Anterior cingulate cortex (tissue), 58 donors: ENCODE data around the gene CD244.
"Not testable (repeated sequence)": the region's sequence is repeated elsewhere in the genome, so short reads cannot be mapped to it uniquely, and the experiment has no call there.

Experiments
- DNase-seq, 58 donors: peaks; one replicate each; lab custom pipeline; 2025; lab: John Stamatoyannopoulos, UW

CD244 gene

DNA sequence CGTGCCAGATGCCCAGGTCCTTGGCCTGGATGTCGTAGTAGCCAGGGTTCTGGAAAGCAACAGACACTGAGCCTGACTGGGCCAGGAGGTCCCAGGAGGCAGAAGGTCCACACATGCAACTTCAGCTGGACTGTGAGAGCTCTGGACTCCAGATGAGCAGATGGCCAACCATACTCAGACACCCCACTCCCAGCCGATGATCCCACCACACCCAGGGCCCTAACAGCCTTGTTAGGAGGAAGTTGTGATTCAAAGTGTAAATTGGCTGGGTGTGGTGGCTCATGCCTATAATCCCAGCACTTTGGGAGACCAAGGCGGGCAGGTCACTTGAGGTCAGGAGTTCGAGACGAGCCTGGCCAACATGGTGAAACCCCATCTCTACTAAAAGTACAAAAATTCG, 18.6 kb upstream of the CD244 start:
- not testable (repeated sequence) for DNase-seq

DNA sequence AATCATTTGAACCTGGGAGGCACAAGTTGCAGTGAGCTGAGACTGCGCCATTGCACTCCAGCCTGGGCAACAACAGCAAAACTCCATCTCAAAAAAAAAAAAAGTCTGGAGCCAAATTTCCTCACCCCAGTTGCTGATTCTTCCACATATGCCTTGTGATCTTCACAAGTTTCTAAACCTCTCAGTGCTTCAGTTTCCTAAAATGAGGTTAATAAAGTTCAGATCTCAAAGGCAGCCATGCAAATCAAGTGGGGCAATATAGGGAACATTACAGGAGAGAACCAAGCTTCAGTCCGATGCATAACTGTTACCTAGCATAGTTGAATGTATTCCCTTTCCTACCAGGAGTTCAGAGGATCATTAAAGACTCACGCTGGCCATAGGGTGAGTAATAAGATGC, 17.5 kb upstream of the CD244 start:
- DNase-seq = no peak

DNA sequence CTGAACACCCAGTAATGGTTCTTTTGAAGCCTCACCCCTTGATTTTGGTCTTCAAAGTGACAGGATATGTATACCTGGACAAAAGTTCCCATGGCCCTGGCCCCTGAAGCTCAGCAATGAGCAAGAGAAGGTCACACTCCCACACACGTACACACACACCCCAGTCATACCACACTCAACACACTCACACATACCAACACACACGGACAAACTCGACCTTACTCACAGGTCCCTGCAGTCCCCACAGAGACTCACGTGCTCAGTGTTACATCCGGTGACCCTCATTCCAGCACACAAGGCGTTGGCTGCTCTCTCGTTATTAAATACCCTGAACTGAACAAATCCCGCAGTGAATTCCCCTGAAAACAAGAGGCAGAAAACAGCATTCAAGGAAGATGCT, 16.4 kb upstream of the CD244 start:
- DNase-seq = no peak

DNA sequence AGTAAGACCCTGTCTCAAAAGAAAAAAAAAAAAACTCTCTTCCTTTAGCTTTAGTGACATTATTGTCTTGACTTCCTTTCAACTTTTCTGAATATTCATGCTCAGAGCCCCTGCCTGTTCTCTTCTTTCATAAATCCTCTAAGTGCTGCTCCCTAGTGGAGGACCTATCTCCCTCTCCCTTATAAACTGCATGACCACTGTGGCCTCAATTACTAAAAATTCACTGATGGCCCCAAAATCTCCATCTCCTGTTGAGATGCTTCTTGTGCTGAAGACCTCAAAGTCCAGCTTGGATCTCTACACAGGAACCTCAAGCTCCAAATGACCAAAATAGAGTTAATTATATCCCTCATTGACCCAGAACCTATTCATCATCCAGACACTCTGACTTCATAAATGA, 14.5 kb upstream of the CD244 start:
- DNase-seq = no peak

DNA sequence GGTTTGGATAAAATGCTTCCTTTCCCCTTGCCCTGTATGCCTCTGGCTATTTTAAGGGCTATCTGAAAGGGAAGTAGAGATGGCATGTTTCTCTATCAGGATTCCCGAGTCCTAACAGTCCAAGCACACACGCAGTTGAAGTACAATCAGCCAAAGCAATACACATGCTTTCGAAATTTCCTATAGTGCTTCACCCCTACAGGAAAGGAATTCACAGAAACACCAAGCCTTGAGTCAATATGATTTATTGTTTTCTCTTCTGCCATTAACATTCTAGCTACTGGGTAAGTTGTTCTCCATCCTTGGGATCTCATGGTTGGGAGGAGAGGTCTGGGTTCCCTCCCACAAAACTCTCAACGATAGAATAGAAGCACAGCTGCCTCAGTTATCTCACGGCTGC, 13.6 kb upstream of the CD244 start:
- no peak for DNase-seq

DNA sequence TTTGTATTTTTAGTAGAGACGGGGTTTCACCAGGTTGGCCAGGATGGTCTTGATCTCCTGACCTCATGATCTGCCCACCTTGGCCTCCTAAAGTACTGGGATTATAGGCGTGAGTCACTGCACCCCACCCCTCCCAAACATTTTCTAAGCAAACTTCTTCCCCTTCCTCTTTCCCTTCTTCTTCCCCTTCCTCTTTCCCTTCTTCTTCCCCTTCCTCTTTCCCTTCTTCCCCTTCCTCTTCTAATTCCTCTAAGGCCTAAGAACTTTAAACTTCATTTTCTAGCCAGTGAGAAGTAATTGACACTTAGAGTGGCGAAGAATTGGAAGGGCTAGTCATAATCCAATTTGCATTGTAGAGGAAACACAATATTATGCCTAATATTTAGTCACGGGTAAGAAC, 12.9 kb upstream of the CD244 start:
- DNase-seq = not testable (repeated sequence)

DNA sequence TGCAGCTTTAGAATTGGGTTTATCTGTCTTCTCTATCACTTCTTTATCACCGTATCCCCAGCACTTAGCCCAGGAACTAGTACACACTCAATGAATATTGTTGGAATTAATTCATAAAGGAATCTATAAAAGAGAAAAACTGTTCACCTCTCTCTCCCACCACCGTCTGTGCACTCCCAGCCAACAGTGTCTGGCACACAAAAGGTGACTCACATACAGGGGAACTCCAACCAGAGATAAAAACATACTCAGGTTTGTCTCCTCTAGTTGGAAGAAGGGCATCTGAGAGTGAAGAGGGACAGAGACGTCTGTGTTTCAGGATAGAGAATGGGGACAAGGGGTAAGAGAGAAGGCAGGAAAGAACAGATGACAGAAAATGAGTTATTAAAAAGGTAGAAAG, 12.2 kb upstream of the CD244 start:
- no peak for DNase-seq

DNA sequence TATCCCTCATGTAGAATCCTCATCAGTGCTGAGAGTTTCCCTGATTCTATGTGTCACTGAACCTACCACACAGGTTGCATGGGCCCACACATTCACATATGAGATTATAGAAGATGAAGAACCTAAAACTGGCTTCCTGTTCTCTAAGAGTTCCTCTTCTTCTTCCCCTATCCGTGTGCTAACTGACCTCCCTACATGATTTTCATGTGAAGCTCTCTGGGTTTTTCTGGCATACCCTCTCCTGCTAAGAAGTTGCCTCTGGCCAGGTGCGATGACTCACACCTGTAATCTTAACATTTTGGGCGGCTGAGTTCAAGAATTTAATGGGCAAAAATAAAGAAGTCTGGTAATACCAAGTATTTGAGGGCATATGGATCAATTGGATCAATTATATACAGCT, 5.5 kb upstream of the CD244 start:
- no peak for DNase-seq

DNA sequence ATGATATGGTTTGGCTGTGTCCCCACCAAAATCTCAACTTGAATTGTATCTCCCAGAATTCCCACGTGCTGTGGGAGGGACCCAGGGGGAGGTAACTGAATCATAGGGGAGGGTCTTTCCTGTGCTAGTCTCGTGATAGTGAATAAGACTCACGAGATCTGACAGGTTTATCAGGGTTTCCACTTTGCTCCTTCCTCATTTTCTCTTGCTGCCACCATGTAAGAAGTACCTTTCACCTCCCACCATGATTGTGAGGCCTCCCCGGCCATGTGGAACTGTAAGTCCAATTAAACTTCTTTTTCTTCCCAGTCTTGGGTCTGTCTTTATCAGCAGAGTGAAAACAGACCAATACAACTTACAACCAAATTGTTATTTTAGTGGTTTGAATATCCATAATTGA, 5.0 kb upstream of the CD244 start:
- DNase-seq = not testable (repeated sequence)

DNA sequence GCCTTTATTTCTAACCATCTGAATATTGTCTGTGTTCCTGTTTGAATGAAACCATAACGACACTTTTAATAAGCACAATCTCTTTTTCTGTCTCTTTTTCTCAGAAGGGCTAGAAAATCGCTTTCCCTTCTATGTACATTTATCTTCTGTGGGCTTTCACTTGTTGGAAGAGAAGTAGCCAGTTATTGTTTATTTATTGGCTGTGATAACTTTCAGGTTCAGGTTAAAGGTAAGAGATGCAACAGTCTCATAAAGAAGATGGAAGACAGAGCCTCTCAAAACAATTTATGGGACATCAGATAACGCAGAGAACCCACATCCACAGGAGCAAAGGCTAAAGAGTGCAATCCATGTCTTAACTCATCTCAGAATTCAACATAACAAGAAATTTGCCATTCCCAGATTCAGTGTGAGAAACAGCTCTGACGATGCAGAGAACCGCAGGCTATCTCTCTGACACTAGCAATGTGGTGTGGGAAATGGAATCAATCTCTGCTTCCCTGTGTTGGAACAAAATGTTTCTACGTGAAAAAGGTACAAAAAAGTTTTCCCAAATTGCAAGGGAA, 4.1 kb upstream of the CD244 start:
- no peak for DNase-seq

DNA sequence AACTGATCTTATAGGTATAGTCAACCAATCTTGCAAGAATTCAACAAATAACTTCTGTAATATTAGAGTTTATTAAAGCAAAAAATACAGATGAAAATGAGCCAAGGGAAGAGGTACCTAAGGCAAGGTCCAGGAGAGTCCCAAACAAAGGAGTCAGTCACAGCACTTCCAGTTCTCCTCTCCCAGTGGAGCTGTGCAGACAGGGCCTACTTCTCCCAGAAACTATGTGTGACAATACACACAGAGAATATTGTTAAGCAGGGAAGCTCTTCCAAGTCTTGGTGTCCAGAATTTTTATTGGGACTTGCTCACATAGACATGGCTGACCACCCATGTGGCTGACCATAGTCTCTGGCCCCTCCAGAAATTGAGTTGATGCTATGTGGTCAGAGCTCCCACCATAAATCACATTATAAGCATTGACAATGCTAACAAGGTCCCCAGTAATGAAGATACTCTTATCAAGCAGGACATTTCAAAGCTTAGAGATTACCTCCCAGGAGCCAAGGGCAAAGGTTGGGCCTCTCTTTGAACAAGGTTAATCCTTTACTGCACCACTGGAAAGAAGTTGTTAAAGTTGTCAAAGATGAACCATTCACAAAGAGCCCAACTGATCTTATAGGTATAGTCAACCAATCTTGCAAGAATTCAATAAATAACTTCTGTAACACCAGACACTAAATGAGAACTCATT, 3.5 kb upstream of the CD244 start:
- DNase-seq = no peak

DNA sequence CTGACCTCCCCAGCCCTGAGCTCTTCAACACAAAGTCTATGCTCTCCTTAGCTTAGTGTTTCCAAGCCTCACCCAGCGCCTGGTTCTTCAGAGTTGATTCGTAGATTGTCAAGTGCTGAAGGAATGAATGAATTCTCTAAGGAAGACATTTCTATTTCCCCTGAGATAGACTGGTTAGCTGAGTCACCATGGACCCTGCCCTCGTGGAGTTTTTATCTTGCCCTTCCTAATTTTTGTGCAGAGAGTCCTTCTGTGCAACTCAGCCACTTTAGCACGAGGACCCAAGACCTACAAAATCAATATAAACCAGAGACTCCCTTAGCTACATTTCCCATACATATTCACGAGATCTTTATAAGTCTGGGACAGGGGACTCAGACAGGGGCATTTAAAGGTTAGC, 2.6 kb upstream of the CD244 start:
- DNase-seq = no peak

DNA sequence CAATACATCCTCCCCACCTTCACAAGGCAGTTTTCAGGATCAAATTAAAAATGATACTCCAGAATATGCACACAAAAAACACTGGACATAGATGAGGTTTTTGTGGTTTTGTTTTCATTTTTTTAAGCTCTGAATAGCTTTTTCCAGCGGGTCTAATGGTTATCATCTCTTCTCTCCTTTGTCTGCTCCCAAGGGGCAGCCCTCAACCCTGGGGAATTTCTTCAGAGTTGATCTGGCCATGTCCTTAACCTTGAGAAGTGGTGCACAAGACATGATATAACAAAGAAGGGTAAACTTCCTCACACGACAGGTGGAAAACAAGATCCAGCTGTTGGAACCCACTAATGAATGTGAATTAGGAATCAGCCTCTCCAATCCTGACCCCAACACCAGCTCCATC, 1.5 kb upstream of the CD244 start:
- DNase-seq = no peak

DNA sequence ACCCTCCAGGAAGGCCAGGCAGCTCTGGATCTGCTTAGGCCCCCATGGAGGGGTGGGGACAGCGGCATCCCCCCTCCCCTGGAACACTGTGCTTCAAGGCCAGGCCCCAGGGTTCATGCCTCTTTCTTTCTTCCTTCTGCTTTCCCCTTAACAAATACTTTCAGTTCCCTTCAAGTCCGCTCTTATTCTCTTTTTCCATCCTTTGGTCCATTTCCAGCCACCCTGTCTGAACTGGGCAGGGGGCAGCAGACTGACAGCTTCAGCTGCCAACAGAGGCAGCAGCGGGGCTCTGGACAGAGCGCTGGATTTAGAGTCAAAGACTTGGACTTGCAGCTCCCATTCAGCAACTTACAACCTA, 1.1 kb upstream of the CD244 start:
- DNase-seq = peak in 6 of 58 donors; percentile 2 to 17 (median 4)

DNA sequence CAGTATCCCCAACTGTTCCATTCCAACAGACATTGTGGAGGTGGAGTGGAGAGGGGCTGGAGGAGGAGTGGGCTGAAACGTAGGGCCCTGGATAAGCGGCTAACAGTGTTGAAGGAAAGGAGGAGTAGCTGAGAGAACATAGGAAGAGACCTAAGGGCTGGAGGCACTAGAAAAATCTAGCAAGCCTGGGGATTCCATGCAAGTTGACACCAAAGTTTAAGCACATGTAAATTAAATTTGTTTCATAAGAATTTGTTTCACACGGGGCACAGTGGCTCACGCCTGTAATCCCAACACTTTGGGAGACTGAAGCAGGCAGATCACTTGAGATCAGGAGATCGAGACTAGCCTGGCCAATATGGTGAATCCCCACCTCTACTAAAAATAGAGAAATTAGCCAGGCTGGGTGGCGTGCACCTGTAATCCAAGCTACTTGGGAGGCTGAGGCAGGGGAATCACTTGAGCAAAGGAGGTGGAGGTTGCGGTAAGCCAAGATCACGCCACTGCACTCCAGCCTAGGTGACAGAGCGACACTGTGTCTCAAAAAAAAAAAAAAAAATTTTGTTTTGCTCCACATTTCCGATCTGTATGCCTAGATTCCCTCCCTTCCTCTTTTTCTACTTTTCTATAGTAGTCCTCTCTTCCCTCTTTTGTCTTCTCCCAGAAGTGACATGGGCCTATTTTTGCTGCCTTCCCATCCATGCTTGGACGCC, 530 bp upstream of the CD244 start:
- no peak for DNase-seq

DNA sequence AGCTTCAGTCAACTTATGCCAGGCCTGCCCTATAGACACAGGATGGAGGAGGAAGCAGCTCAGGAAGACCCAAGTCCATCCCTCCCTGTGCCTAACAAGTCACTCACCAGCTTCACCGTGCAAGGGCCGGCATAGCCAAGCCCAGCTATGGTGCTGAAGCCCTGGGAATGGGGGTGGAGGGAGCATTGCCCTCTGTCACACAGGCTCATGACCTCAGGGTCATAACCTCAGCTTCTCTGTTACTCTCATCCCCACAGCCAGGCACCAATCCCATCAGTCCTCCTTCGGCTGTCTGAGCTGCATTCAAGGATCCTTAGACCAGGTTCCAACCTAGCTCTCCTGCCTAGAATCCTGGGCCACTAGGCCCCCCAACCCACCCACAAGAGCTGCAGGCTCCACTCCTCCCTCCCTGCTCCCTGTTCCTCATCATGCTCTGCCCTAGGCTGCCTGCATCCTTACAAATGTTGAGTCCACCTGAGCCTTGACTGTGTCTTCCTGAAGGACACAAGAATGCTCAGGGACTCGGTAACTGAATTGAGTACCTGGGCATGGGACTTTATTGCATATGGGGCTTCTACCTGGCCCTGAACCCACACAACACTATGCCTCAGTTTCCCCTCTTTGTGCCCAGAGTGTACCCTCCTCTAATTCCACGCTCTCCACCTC, 1.7 kb downstream of the CD244 start:
- no peak for DNase-seq

DNA sequence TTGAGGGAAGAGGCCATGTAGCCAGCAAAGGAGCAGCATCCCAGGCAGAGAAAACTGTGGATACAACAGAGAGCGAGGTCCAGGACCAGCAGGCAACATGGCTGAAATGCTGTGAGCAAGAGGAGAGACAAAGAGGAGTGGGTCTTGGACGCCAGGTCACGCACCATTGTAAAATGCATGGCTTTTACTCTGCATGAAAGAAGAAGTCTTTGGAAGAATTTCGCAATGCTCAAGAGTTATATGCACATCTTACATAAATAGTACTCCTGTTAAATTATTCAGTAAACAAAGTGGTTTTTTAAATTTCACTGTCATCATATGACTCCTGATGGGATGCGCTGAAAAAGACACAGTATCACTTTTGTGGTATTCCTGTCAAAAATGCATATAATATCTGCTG, 3.5 kb downstream of the CD244 start:
- no peak for DNase-seq

DNA sequence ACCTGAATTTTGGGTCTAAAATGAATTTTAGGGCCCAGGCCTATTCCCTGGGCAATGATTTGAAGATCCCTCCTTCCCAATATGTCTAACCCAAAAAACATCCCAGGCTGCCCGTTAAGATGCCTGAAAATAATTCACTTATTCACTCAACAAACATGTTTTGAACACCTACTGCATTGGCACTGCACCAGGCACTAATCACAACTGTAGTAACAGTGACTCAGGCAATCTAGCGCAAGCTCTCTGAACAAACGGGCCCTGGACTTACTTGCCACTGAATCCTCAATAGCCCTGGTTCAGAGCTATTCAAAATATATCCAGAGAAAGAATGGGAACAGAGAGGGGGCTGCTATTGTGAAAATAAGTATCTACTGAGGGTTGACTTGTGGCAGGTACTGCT, 4.2 kb downstream of the CD244 start:
- DNase-seq = no peak

DNA sequence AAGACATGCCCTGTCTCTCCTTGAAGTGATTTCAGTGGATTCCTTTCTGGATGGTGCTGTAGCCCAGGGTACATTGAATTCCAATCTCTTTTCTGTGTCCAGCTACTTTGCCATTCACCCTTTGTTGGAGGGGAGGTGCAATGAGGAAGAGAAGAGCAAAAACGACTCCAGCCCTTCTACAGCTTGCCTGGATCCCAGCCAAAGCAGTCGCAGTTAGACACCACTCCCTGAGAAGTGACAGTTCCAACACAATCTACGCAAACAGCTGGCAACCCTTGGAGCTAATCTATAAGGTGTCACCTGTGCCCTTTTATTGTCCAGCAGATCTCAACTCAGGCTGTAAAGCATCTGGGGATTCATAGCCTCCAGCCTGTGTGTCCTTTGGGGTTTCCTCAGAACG, 4.6 kb downstream of the CD244 start:
- no peak for DNase-seq

DNA sequence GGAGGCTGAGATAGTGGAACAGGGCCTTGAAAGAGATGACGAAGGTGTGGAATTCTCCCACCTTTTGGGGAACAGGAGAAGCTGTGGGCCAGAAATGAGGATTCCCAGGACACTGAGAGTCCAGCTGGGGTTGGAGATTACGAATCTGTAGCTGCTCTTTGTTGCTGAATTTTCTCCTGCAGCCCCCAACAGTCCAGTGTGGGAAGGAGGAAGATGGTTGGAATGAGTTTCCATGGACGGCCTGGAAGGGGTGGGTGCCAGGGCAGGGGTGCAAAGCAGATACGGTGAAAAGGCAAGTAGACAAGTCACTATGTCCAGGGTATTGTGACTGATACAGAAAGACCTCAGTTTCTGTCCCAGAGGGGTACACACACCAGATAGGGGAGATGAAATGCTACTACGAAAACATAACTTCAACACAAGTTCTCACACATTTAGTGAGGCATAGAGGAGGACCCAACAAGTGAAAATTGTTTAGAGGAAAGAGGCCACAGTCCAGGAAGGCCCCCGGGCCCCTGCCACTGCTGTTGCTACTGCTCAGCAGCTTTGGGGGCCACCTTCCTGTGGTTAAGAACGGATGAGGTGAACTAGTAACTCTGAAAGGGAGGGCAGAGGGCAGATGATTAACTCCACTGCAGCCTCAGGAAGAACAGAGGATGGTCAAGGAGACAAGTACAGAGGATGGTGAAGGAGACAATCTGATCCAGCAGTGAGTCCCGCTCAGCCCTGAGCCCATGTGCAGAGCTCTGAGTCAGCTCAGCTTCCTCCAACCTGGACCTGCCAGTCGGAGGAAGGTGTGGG, 7.3 kb downstream of the CD244 start:
- DNase-seq = no peak

DNA sequence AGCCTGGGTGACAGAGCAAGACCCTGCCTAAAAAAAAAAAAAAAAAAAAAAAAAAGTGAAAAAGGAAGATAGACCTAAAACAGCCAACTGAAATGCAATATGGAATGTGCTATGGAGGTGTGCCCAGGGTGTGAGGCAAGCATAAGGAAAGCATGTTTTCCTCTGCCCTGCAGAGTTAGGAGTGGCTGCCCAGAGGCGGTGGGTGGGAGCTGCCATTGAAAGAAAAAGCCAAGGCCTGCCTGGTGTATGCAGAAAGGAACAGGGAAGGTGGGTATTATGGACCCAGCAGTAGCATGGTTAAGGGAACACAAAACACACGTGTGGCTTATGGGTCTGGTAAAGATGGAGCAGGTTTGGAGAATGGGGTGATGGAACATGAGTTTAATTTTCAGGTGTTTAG, 8.9 kb downstream of the CD244 start:
- no peak for DNase-seq
